Ovary (tissue), 3 donors: ENCODE measurements around the gene C22orf15.

Source experiments
- POLR2A ChIP-seq: fragments of 450-650 bp; IDR thresholded peaks from one replicate; pipeline ENCODE4 v1.6.1; 2017; ENCODE audit warnings: antibody characterized with exemption, mild to moderate bottlenecking, moderate library complexity
- TF ChIP-seq, protein P1 (sequence below), 3 donors: fragments of 450-650 bp in 2 of 3; fragments of 200-600 bp in 1 of 3; IDR thresholded peaks; one replicate each; pipeline versions ENCODE4 v1.5.1 to v1.8.0; 2016 to 2022; ENCODE audit warnings: antibody characterized with exemption in 3 of 3, mild to moderate bottlenecking in 1 of 3
- donor health status: DM: no; HTN: no; CAD: no.

DNA sequence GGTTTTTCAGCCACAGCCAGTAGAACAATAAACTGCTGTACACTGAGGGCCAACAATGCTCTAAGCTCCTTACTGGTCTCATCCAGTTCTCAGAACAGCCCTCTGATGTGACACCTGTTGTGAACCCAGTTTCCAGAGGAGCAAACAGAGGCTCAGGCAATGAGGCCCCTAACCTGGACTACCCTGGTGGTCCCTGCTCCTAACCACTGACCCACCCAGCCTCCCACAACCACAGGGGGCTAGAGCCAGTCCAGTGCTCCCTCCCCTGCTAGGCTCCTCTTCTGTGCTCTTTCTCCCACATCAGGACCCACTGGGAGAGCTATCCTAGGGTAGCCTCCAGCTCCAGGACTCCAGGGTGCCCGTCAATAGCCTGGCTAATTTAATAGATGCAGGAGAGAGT, 19.9 kb downstream of the C22orf15 start:
- no peak for TF ChIP-seq POLR2A
- TF ChIP-seq, protein P1, sequence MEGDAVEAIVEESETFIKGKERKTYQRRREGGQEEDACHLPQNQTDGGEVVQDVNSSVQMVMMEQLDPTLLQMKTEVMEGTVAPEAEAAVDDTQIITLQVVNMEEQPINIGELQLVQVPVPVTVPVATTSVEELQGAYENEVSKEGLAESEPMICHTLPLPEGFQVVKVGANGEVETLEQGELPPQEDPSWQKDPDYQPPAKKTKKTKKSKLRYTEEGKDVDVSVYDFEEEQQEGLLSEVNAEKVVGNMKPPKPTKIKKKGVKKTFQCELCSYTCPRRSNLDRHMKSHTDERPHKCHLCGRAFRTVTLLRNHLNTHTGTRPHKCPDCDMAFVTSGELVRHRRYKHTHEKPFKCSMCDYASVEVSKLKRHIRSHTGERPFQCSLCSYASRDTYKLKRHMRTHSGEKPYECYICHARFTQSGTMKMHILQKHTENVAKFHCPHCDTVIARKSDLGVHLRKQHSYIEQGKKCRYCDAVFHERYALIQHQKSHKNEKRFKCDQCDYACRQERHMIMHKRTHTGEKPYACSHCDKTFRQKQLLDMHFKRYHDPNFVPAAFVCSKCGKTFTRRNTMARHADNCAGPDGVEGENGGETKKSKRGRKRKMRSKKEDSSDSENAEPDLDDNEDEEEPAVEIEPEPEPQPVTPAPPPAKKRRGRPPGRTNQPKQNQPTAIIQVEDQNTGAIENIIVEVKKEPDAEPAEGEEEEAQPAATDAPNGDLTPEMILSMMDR (IDR thresholded peaks at IDR 0.05) = no peak
